A549 treated with Mapracorat at 1 μM for 4 hours (cell line): ENCODE data around the gene SLC22A9. TPM values are rescaled to one million over a fixed set of nuclear protein-coding genes. Genes with fewer than 3 reads are reported as not detected.

ENCODE experiments used
- total RNA-seq: library from RNA; stranded (reverse); fragments of 200-300 nt; extraction: Qiagen RNA extraction; gene quantifications from 5 replicates; pipeline ENCODE4 v1.2.3, GENCODE V29; 2022

SLC22A9 gene
- total RNA-seq: not detected in 5 replicates

DNA sequence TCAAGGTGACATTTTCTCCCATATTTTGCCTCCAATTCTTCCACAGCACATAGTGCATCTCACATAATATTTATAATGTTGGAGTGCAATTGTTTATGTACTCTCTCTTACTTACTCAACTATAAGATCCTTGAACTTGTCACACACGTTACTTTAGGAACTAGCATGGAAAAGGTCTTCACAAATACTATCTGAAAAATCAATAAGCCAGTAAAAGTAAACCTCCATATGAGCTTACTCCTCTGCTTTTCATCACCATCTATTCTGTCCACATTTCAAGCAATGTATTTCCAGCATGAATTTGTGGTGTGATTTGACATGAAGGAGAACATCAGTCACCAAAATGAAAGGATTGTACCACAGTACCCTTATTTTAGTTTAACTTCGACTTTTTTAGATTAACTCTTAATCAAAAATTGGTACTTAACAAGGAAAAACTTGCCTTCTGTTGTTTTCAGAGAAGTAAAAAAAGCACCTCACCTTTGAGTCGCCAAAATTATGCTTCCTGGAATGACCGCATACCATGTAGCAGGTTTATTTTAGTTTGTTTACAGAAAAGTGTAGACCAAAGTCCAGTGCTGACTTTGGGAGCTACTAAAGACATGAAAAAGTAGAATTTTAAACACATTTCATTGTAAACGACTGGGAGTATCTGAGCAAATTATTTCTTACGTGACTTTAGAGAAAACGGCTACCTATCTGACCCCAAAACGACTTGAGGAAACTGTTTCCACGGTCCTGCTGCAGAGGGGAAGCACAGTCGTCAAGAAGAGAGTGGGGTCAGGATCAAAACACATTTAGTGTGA is at the start of gene SLC22A9:
Gene SLC22A9 (plus strand): TSS at position 621 of the 806 bp plus-strand sequence. CDS start 272 bp downstream, outside the sequence.

Other genes starting within 250 kb of the SLC22A9 start
- not detected in 5 replicates for gene SLC22A24, start 225.6 kb upstream of the SLC22A9 start, total RNA-seq
- not detected in 5 replicates for gene SLC22A25, start 126.2 kb upstream of the SLC22A9 start, total RNA-seq
- gene PLAAT5, start 121.4 kb downstream of the SLC22A9 start, total RNA-seq: not detected in 5 replicates
- gene LGALS12, start 136.3 kb downstream of the SLC22A9 start, total RNA-seq: not detected in 5 replicates
- 1.4 to 2.6 TPM (median 1.8 TPM) in 5 replicates for gene PLAAT4, start 167.0 kb downstream of the SLC22A9 start, total RNA-seq
- gene PLAAT2, start 193.6 kb downstream of the SLC22A9 start, total RNA-seq: 0.34 to 1.5 TPM (median 0.46 TPM) in 5 replicates
- 50.0 to 72.4 TPM (median 60.3 TPM) in 5 replicates for gene PLAAT3, start 244.6 kb downstream of the SLC22A9 start, total RNA-seq